ENCODE results near the gene ZDHHC14.

Gene ZDHHC14

DNA sequence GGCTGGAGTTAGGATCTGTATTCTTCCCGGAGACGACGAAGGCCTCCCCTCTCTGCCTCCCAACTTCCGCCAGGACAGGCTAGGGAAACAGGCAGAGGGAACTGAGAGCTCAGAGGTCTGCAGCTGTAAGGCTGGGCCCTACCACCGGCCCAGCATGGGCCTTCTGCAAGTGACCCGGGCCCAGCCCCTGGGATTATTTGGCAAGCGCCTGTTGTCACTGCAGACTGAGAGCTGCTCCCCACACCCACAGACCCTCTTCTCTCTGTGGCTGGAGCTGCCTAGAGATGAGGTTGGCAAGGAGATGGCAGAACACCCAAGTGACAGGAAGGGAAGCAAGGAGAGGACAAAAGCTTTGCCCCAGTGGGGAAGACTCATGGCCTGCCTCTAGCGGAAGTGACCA, 212.6 kb downstream of the ZDHHC14 start:
- DNase-seq (ENCODE audit: low read depth in 1 of 2, low spot score in 1 of 2): no peak

DNA sequence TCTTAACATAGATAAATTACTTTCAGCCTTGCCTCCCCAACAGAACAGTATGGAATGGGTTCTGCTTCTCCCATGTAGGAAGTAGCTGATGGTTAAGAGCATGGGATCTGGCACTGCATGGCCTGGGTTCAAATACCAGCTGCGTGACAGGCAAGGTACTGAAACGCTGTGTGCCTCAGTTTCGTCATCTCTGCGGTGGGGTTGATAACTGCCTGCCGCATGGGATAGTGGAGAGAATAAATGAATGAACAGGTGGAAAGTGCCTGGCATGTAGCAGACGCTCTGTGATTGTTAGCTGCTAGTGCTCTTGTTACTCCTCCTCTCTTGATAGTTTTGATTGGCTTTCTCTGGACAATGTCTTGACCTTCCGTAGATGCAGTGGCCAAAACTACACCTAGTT, 213.3 kb downstream of the ZDHHC14 start:
- DNase-seq (ENCODE audit: low read depth in 1 of 2, low spot score in 1 of 2): no peak

DNA sequence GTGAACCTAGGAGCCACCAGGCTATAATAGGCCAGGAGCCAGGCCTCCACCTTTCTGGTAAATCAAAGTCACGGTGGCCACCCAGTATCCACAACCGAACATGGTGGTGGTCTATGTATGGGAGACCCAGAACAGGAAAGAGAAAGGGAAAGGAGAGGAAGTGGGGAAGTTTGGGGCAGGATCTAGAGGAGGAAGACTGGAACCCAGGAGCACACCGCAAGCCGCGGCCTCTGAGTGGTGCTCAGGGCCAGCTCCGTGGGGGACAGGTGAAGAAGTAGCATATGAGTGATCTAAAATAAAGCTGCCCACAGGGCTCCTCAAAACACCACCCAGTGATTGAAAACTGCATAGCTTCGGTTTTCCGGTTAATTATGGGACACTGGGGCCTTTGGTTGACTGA, 214.8 kb downstream of the ZDHHC14 start:
- DNase-seq (ENCODE audit: low read depth in 1 of 2, low spot score in 1 of 2): no peak

DNA sequence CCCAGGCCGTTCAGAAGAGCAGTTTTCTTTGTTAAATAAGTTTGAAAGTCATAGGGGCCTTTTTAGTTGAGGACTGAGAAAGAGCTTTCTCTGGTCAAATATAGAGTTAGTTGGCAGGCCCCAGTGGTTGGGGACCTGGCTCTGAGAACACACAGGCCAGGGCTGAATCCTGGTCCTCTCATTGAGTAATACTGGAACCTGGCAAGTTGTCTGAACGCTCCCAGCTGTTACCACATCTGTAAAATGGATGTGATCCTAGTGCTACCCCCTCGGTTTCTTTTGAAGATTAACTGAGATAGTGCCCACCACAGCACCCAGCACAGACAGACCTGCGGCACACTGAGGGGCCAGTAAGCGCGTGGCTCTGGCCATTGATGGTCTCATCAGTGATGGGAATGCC, 215.5 kb downstream of the ZDHHC14 start:
- DNase-seq (ENCODE audit: low read depth in 1 of 2, low spot score in 1 of 2): no peak

DNA sequence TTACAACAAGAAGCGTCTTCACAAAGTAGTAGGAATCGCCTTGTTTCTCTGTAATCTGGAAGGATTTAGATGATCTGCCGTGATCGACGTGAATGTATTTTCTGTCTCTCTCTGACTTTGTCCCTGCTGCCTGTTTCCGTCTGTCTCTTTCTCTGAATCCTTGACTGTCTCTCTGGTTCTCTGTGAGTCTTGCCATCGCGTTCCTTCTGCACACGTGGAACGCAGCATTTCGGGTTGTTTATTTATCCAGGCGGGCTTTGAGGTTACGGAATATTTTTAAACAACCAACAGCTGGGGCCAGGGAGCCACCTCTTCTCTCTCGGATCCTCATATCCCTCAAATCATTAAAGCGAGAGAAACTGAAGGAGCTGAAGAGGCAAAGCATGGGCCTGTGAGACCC, 215.9 kb downstream of the ZDHHC14 start:
- no peak for DNase-seq (ENCODE audit: low read depth in 1 of 2, low spot score in 1 of 2)

GRCh38 chr6:157597461-157598312, 216.7 kb downstream of the ZDHHC14 start:
- no peak for DNase-seq (ENCODE audit: low read depth in 1 of 2, low spot score in 1 of 2)

GRCh38 chr6:157599191-157599590, 218.2 kb downstream of the ZDHHC14 start:
- DNase-seq (ENCODE audit: low read depth in 1 of 2, low spot score in 1 of 2): no peak

- DNase-seq (ENCODE audit: low read depth in 1 of 2, low spot score in 1 of 2): no peak
These were observed 219.8 kb downstream of the ZDHHC14 start for GRCh38 chr6:157600807-157601206.

GRCh38 chr6:157602521-157603295, 221.7 kb downstream of the ZDHHC14 start:
- no peak for DNase-seq (ENCODE audit: low read depth in 1 of 2, low spot score in 1 of 2)

GRCh38 chr6:157603314-157603940, 222.4 kb downstream of the ZDHHC14 start:
- no peak for DNase-seq (ENCODE audit: low read depth in 1 of 2, low spot score in 1 of 2)

GRCh38 chr6:157603971-157604370, 223.0 kb downstream of the ZDHHC14 start:
- DNase-seq (ENCODE audit: low read depth in 1 of 2, low spot score in 1 of 2): no peak

- no peak for DNase-seq (ENCODE audit: low read depth in 1 of 2, low spot score in 1 of 2)
These were observed 223.8 kb downstream of the ZDHHC14 start for GRCh38 chr6:157604816-157605215.

DNA sequence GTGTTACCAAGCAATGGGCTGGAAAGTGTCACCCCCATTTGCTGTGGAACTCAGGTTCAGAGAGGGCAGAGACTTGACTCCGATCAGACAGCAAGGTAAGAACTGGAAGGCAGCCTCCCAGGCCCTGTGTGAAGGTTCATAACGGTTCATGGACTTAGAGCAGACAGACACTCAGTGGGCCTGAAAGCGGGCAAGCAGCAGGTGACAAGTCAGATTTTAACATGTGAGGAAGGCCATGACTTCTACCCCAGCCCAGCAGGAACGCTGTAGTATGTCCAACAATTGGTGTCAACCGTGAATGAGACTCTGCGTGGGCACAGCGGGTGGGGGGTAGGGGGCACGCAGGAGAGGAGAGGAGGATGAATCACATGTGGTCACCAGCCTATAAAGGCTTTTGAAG, 224.5 kb downstream of the ZDHHC14 start:
- no peak for DNase-seq (ENCODE audit: low read depth in 1 of 2, low spot score in 1 of 2)

DNA sequence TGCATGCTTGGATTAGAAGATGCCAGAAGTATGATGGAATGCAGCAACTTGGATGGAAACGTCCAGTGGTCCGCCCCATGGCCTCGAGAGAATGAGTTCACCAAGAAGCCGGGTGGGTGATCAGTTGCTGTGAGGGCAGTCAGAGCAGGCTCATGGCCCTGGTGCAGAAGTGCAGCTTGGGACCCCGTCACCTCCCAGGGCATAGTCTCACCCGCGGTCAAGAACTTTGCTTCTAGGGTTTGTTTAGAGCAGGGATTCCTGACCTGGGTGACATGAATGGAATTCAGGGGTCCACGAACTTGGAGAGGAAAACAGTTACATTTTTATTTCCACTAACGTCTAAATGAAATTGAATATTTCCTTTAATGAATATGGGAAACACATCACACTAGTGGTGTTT, 225.5 kb downstream of the ZDHHC14 start:
- DNase-seq (ENCODE audit: low read depth in 1 of 2, low spot score in 1 of 2): no peak

DNA sequence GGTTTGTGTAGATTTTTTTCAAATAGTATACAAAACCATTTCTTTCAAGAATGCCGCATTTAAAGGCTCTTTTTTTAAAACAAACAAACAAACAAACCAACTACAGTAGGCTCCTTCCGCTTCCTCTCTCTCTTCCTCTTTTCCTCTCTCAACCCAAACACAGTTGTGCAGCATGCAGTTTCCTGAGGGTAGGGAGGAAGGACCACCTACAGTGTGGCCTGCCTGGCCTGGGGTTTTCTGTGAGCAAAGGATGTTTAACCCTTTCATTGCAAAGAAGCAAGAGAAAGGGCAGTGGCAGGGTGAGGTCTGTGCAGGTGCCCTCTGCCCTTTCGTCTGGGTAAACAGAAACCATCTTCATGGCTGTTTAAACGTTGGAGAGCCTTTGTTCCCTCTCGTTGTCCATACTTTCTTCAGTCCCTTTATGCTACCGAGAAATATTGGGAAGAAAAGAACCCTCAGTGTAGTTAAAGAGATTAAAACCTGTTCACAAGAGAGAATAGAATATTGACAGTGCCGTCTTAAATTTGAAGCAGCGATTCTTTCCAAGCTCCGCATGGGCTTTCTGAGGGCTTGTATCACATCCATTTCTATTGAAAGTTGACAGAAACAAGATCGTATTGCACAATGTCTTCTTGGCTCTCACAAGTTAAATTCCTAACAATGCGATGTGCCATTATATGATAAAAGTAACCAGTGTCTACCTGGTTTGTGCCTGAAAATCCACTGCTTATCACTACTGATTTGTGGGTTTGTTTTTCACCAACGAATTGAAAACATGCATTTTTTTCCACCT, 226.5 kb downstream of the ZDHHC14 start:
- no peak for DNase-seq (ENCODE audit: low read depth in 1 of 2, low spot score in 1 of 2)

DNA sequence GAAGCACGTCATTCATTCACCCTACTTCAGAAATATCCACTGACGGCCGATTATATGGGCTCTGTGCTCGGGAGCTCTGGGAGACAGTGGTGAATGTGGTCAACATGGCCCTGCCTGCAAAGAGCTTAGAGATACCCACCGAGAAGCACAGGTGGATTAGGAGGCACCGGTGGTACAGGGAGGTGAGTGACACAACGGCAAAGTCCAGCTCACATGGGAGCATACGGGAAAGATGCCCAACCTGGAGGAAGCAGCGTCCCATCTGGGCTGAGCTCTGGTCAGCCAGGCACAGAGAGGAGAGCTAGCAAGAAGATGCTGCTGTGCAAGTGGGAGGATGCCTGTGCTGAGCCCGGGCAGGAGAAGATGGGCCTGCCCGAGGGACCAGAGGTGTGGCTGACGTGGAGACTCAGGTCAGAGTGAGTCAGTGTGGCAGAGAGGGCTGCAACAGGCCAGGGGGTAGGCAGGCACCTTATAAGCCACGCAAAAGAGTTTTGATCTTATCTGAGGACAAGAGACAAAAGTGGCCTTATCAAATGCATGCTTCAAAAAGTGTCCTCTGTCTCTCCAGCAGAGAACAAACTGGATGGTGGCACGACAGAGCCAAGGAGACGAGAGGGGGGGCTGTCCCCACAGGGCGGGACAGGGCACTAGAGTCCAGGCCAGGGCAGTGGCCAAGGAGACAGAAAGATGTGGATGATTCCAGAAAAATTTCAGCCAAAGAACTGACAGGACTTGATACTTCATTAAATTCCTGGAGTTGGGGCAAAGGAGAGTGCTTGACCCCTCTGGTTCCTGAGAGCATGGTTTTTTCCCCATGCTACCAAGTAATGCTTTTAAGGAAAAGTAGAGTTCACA, 227.5 kb downstream of the ZDHHC14 start:
- no peak for DNase-seq (ENCODE audit: low read depth in 1 of 2, low spot score in 1 of 2)

DNA sequence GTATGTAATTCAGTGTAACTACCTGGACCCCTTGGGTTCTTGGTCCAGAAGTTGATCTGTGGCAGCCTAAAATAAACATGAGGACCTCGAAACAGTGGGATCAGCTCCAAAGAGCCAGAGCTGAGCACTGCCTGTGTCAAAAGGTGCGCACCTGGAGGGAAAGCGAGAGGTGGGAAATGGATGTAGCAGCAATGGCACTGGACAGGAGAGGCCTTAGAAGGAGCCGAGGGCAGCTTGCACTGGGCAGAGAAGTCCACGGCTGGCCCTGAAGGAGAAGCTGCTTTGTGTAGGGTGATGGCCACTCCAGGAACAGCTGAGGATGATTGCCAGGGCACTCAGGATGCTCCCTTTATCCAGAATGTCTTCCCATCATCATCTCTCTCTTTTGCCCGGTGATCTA, 228.1 kb downstream of the ZDHHC14 start:
- no peak for DNase-seq (ENCODE audit: low read depth in 1 of 2, low spot score in 1 of 2)

DNA sequence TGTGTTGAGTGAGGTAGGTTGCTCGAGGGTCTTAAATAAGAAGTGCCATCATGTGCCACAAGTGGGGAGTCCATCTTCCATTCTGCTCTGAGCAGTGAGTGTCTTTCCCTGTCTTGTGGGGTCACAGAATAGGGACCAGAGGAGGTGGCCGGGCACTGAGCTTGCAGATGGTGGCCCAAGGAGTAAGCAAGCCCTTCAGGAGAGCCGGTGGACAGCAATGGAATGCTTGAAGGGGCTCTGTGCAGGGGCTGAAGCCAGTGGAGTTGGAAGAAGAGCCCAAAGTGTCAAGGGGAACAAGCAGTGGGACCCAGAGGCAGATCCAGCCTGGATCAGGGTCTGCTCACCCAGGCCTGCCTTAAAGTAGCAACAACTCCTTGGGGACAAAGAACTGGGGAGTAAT, 228.6 kb downstream of the ZDHHC14 start:
- DNase-seq (ENCODE audit: low read depth in 1 of 2, low spot score in 1 of 2): no peak

- DNase-seq (ENCODE audit: low read depth in 1 of 2, low spot score in 1 of 2): no peak
These were observed 229.5 kb downstream of the ZDHHC14 start for GRCh38 chr6:157610451-157610999.

DNA sequence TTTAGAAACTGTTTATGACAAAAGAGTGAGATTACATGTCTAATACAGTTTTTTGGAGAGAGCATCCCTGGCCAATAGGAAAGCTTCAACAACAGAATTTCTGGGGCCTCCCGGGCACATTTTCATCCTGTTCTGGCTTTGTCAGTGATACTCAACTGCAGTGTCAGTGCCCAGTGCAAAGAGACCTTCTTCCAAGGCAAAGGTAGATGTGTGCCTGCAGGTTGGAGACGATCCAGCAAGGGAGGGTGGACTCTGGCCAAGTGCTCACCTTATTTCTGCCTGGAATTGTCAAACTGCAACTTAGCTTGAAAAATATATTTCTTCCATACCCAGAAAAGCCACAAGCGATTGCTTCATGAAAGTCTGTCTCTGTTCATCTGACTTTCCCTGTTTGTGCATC, 230.4 kb downstream of the ZDHHC14 start:
- DNase-seq (ENCODE audit: low read depth in 1 of 2, low spot score in 1 of 2): no peak

All from activated T-helper 1 cell treated with anti-CD3 and anti-CD28 coated beads, Interleukin-2, amount 50 U/mL, for 16 hours (primary cell).